Measurements from ENCODE around the gene CTRB1.

Gene CTRB1

GRCh38 chr16:75181630-75182029 lies 37.2 kb upstream of the CTRB1 start:
- peaks cover 82% of the 10 kb centered on the region for H3K9me3 Mint-ChIP-seq
- no peak for DNase-seq
- no peaks in the 10 kb centered on the region for H3K4me1 Mint-ChIP-seq
- no peak overlapping the region for H3K4me3 Mint-ChIP-seq
- H3K36me3 Mint-ChIP-seq (ENCODE audit: low read depth), result peaks cover 28% of the 10 kb centered on the region
- H3K27me3 Mint-ChIP-seq (ENCODE audit: low read depth, poor library complexity), result peaks cover 7% of the 10 kb centered on the region
- H3K27ac Mint-ChIP-seq, result no peak overlapping the region
- TF ChIP-seq CTCF (IDR thresholded peaks at IDR 0.05), result no peak

- Mint-ChIP-seq H3K9me3 (peaks cover 38% of the 10 kb centered on the region), H3K36me3 (ENCODE audit: low read depth) (peaks cover 4% of the 10 kb centered on the region), H3K27me3 (ENCODE audit: low read depth, poor library complexity) (peaks cover 13% of the 10 kb centered on the region), H3K4me3 (no peak overlapping the region), H3K27ac (no peak overlapping the region), H3K4me1 (peaks cover 7% of the 10 kb centered on the region)
- DNase-seq, result no peak
- no peak for TF ChIP-seq CTCF (IDR thresholded peaks at IDR 0.05)
Measured at GRCh38 chr16:75188832-75189477, 29.8 kb upstream of the CTRB1 start.

GRCh38 chr16:75189638-75190245 lies 29.0 kb upstream of the CTRB1 start:
- no peak for DNase-seq
- Mint-ChIP-seq H3K4me1 (peaks cover 7% of the 10 kb centered on the region), H3K4me3 (no peak overlapping the region), H3K27me3 (ENCODE audit: low read depth, poor library complexity) (peaks cover 13% of the 10 kb centered on the region), H3K27ac (no peak overlapping the region), H3K36me3 (ENCODE audit: low read depth) (peaks cover 4% of the 10 kb centered on the region), H3K9me3 (peaks cover 34% of the 10 kb centered on the region)
- TF ChIP-seq CTCF (IDR thresholded peaks at IDR 0.05), result no peak

GRCh38 chr16:75192606-75193264 lies 26.1 kb upstream of the CTRB1 start:
- peaks cover 11% of the 10 kb centered on the region for H3K9me3 Mint-ChIP-seq
- no peak for TF ChIP-seq CTCF (IDR thresholded peaks at IDR 0.05)
- H3K27ac Mint-ChIP-seq, result no peak overlapping the region
- peaks cover 8% of the 10 kb centered on the region for H3K4me1 Mint-ChIP-seq
- peaks cover 17% of the 10 kb centered on the region for H3K27me3 Mint-ChIP-seq (ENCODE audit: low read depth, poor library complexity)
- no peaks in the 10 kb centered on the region for H3K36me3 Mint-ChIP-seq (ENCODE audit: low read depth)
- no peak overlapping the region for H3K4me3 Mint-ChIP-seq
- DNase-seq, result no peak

- no peak for DNase-seq
- H3K27ac Mint-ChIP-seq, result no peak overlapping the region
- H3K4me3 Mint-ChIP-seq, result no peak overlapping the region
- peaks cover 19% of the 10 kb centered on the region for H3K27me3 Mint-ChIP-seq (ENCODE audit: low read depth, poor library complexity)
- peaks cover 14% of the 10 kb centered on the region for H3K4me1 Mint-ChIP-seq
- H3K9me3 Mint-ChIP-seq, result peaks cover 11% of the 10 kb centered on the region
- no peak for TF ChIP-seq CTCF (IDR thresholded peaks at IDR 0.05)
- no peaks in the 10 kb centered on the region for H3K36me3 Mint-ChIP-seq (ENCODE audit: low read depth)
Measured at GRCh38 chr16:75193265-75193650, 25.5 kb upstream of the CTRB1 start.
